HG02623 (cell line): Measurements from ENCODE around the gene POP5.
"Not testable (repeated sequence)": the region's sequence is repeated elsewhere in the genome, so short reads cannot be mapped to it uniquely, and the experiment has no call there.

Experiments used
- ATAC-seq: cut with Tn5 transposase; IDR thresholded peaks from one replicate; pipeline ENCODE4 v1.9.1; 2021; ENCODE audit warnings: moderate library complexity; ENCODE audit not compliant: unreplicated experiment

The POP5 gene

GRCh38 chr12:120538281-120539156, 42.7 kb downstream of the POP5 start:
- ATAC-seq: no peak

GRCh38 chr12:120537856-120538220, 43.4 kb downstream of the POP5 start:
- ATAC-seq: no peak

GRCh38 chr12:120536064-120536791, 45.0 kb downstream of the POP5 start:
- ATAC-seq: no peak

- peak; percentile 23 for ATAC-seq
Observed at GRCh38 chr12:120534703-120535655, 46.2 kb downstream of the POP5 start.

GRCh38 chr12:120534203-120534702, 46.9 kb downstream of the POP5 start, which contains the start of gene RNF10:
RNF10 (plus strand) TSS chr12:120534356; CDS start chr12:120534812, 456 bp downstream.
- peak; percentile 74 for ATAC-seq

GRCh38 chr12:120532701-120533238, 48.4 kb downstream of the POP5 start:
- no peak for ATAC-seq

GRCh38 chr12:120530418-120530761, 50.8 kb downstream of the POP5 start:
- ATAC-seq: not testable (repeated sequence)

- no peak for ATAC-seq
Observed at GRCh38 chr12:120529641-120530417, 51.4 kb downstream of the POP5 start.

GRCh38 chr12:120528861-120529525, 52.2 kb downstream of the POP5 start, which contains the start of gene COQ5:
COQ5 (minus strand) TSS chr12:120529158; CDS start chr12:120529141, 17 bp downstream.
- ATAC-seq: peak; percentile 81
